Sigmoid colon (tissue), 7 donors: ENCODE measurements around the gene WSB2. TPM values are rescaled to one million over a fixed set of nuclear protein-coding genes. Genes with fewer than 3 reads are reported as not detected.

ENCODE experiments used
- DNase-seq: peaks from one replicate; pipeline ENCODE4 v3.0.0-alpha.2; 2019
- H3K27ac ChIP-seq, 4 donors: fragments of 200-600 bp; sonication (generic); one replicate each; pipeline ENCODE4 v1.5.1; 2016 to 2019; ENCODE audit warnings: mild to moderate bottlenecking in 1 of 4
- H3K27me3 ChIP-seq, 3 donors: fragments of 200-600 bp; sonication (generic); one replicate each; pipeline ENCODE4 v1.5.1; 2019; ENCODE audit warnings: mild to moderate bottlenecking in 1 of 3
- H3K36me3 ChIP-seq, 4 donors: fragments of 200-600 bp; sonication (generic); one replicate each; pipeline ENCODE4 v1.5.1; 2016 to 2019
- H3K4me1 ChIP-seq, 4 donors: fragments of 200-600 bp; sonication (generic); one replicate each; pipeline ENCODE4 v1.5.1; 2017 to 2019
- H3K4me3 ChIP-seq, 4 donors: fragments of 200-600 bp; sonication (generic); one replicate each; pipeline ENCODE4 v1.5.1; 2017 to 2019; ENCODE audit warnings: mild to moderate bottlenecking in 2 of 4, moderate library complexity in 1 of 4
- H3K9me3 ChIP-seq, 4 donors: fragments of 200-600 bp in 3 of 4; sonication (generic) in 3 of 4; one replicate each; pipeline versions ENCODE4 v1.5.1 to v1.6.1; 2013 to 2019
- CTCF ChIP-seq, 4 experiments: fragments of 450-650 bp in 3 of 4; fragments of 200-600 bp in 1 of 4; IDR thresholded peaks; one replicate each; pipeline ENCODE4 v1.5.1; 2016 to 2019; ENCODE audit warnings: antibody characterized with exemption in 4 of 4, mild to moderate bottlenecking in 3 of 4, moderate library complexity in 2 of 4
- EP300 ChIP-seq, 4 donors: sonication (generic); formaldehyde crosslinking; IDR thresholded peaks; one replicate each; pipeline ENCODE4 v1.6.1; 2017; ENCODE audit warnings: antibody characterized with exemption in 4 of 4
- POLR2A ChIP-seq, 2 donors: fragments of 450-650 bp; IDR thresholded peaks; one replicate each; pipeline ENCODE4 v1.6.1; 2016; ENCODE audit warnings: antibody characterized with exemption in 2 of 2, mild to moderate bottlenecking in 2 of 2, moderate library complexity in 2 of 2
- POLR2AphosphoS5 ChIP-seq, 4 donors: sonication (generic); formaldehyde crosslinking; IDR thresholded peaks; one replicate each; pipeline ENCODE4 v1.6.1; 2017; ENCODE audit warnings: antibody characterized with exemption in 4 of 4
- WGBS, 2 donors: extraction: QIAGEN DNeasy Blood & Tissue Kit; methylation state at CpG; one replicate each; pipeline ENCODE4 v1.1.7; 2013; 5-methylcytosine and 5-hydroxymethylcytosine counted together
- intact Hi-C: fragments of 100-400 bp; cut with DNase I; formaldehyde crosslinking; loops from one replicate; pipeline ENCODE4 v1.15.1; 2023
- polyA plus RNA-seq, 3 donors: library from polyadenylated mRNA; stranded (reverse); fragments of 200-250 nt; gene quantifications; one replicate each; pipeline ENCODE4 v1.2.3, GENCODE V29; 2013
- total RNA-seq, 4 donors: library from RNA; depleted of rRNA; stranded (reverse); fragments of >200 nt; gene quantifications; one replicate each; pipeline ENCODE4 v1.1.0, GENCODE V29; 2016
- donor health status: healthy with polysubstance abuse.
- donor health status: Bipolar disorder and iron deficiency.
- donor health status: healthy.

Gene WSB2
- total and polyA plus RNA-seq, 7 donors: 50.2 to 160 (median 60.3) TPM

- peaks cover 3 to 17% (median 8%) of the 10 kb centered on the region in 4 donors for H3K4me1 ChIP-seq
- H3K36me3 ChIP-seq: no peaks in the 10 kb centered on the region
- no peak for TF ChIP-seq EP300 (IDR thresholded peaks at IDR 0.05)
- TF ChIP-seq POLR2A (IDR thresholded peaks at IDR 0.05): no peak
- no peak for TF ChIP-seq POLR2AphosphoS5 (IDR thresholded peaks at IDR 0.05)
- no peak for TF ChIP-seq CTCF (IDR thresholded peaks at IDR 0.05)
- H3K27ac ChIP-seq: no peak overlapping the region
- H3K9me3 ChIP-seq: no peaks in the 10 kb centered on the region
- no peaks in the 10 kb centered on the region for H3K27me3 ChIP-seq
- intact Hi-C loops: loop anchor here (5.0 kb wide), 1 partner anchor 229 kb away; no protein-coding TSS in a partner anchor
- 90 to 91% methylated on average over 3 of the region's 3 CpGs for WGBS, 2 donors
- no peak overlapping the region for H3K4me3 ChIP-seq
- DNase-seq: no peak
Observed at GRCh38 chr12:118101051-118101450, 40.1 kb upstream of the WSB2 start.

GRCh38 chr12:118098911-118099671 is 38.1 kb upstream of the WSB2 start:
- H3K4me3 ChIP-seq: no peak overlapping the region
- TF ChIP-seq CTCF (IDR thresholded peaks at IDR 0.05): no peak
- no peak for TF ChIP-seq EP300 (IDR thresholded peaks at IDR 0.05)
- no peak for TF ChIP-seq POLR2A (IDR thresholded peaks at IDR 0.05)
- TF ChIP-seq POLR2AphosphoS5 (IDR thresholded peaks at IDR 0.05): no peak
- WGBS, 2 donors: 22 to 73% methylated on average over 12 of the region's 12 CpGs

GRCh38 chr12:118098401-118098800 is 37.4 kb upstream of the WSB2 start:
- peaks cover 0 to 5% (median 0%) of the 10 kb centered on the region in 4 donors for H3K36me3 ChIP-seq
- 18 to 72% methylated on average over 3 of the region's 3 CpGs for WGBS, 2 donors
- H3K4me3 ChIP-seq: no peak overlapping the region
- H3K4me1 ChIP-seq: peaks cover 3 to 10% (median 8%) of the 10 kb centered on the region in 4 donors
- no peak for TF ChIP-seq EP300 (IDR thresholded peaks at IDR 0.05)
- no peak for TF ChIP-seq CTCF (IDR thresholded peaks at IDR 0.05)
- TF ChIP-seq POLR2AphosphoS5 (IDR thresholded peaks at IDR 0.05): no peak
- TF ChIP-seq POLR2A (IDR thresholded peaks at IDR 0.05): no peak
- no peak overlapping the region for H3K27ac ChIP-seq
- DNase-seq: no peak
- no peaks in the 10 kb centered on the region for H3K27me3 ChIP-seq
- H3K9me3 ChIP-seq: no peaks in the 10 kb centered on the region
- intact Hi-C loops: no loop called here

More at GRCh38 chr12:118098911-118099671, 38.1 kb upstream of the WSB2 start:
- no peaks in the 10 kb centered on the region for H3K27me3 ChIP-seq
- peaks cover 0 to 5% (median 0%) of the 10 kb centered on the region in 4 donors for H3K36me3 ChIP-seq
- peaks cover 3 to 10% (median 8%) of the 10 kb centered on the region in 4 donors for H3K4me1 ChIP-seq
- no peaks in the 10 kb centered on the region for H3K9me3 ChIP-seq
- no peak overlapping the region for H3K27ac ChIP-seq
- no peak for DNase-seq
- intact Hi-C loops: no loop called here

GRCh38 chr12:118094039-118094438 is 33.1 kb upstream of the WSB2 start:
- 95 to 99% methylated on average over 3 of the region's 3 CpGs for WGBS, 2 donors
- Histone ChIP-seq H3K4me3 (no peak overlapping the region), H3K4me1 (no peaks in the 10 kb centered on the region), H3K36me3 (peaks cover 0 to 5% (median 0%) of the 10 kb centered on the region in 4 donors), H3K27ac (no peak overlapping the region), H3K9me3 (no peaks in the 10 kb centered on the region), H3K27me3 (no peaks in the 10 kb centered on the region)
- intact Hi-C loops: no loop called here
- DNase-seq: no peak
- no peak for TF ChIP-seq POLR2AphosphoS5 (IDR thresholded peaks at IDR 0.05)
- no peak for TF ChIP-seq EP300 (IDR thresholded peaks at IDR 0.05)
- no peak for TF ChIP-seq CTCF (IDR thresholded peaks at IDR 0.05)
- no peak for TF ChIP-seq POLR2A (IDR thresholded peaks at IDR 0.05)
